ENCODE measurements around the gene RASA2.

Gene RASA2

DNA sequence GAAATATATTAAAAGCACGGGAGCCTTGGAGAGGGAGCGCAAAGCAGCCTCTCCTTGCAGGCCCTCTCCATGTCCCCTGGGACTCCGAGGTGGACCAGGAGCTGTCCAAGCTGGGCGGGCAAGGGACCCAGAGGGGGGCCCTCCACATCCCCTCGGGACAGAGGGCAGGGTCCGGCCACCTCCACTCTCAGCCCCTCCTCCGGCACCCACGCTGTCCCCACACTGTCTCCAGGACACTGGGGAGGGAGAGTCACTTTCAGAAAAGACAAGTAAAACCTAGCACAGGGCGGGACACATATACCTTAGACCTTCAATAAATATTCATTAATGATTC, 173.8 kb downstream of the RASA2 start:
- TF ChIP-seq, protein P1, sequence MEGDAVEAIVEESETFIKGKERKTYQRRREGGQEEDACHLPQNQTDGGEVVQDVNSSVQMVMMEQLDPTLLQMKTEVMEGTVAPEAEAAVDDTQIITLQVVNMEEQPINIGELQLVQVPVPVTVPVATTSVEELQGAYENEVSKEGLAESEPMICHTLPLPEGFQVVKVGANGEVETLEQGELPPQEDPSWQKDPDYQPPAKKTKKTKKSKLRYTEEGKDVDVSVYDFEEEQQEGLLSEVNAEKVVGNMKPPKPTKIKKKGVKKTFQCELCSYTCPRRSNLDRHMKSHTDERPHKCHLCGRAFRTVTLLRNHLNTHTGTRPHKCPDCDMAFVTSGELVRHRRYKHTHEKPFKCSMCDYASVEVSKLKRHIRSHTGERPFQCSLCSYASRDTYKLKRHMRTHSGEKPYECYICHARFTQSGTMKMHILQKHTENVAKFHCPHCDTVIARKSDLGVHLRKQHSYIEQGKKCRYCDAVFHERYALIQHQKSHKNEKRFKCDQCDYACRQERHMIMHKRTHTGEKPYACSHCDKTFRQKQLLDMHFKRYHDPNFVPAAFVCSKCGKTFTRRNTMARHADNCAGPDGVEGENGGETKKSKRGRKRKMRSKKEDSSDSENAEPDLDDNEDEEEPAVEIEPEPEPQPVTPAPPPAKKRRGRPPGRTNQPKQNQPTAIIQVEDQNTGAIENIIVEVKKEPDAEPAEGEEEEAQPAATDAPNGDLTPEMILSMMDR (conservative IDR thresholded peaks at IDR 0.05; ENCODE audit: low read depth): no peak
- CTCF ChIA-PET: interaction anchor here (0.6 kb wide), 2 partner anchors 34 to 103 kb away, joined by 3 to 6 read pairs; no protein-coding TSS in a partner anchor
- POLR2A ChIA-PET (ENCODE audit: low non-redundant PET): no interaction called here
- no peak for DNase-seq (ENCODE audit: low spot score)
- no peak overlapping the region for H3K27ac ChIP-seq

- no peak for DNase-seq (ENCODE audit: low spot score)
- no peak overlapping the region for H3K27ac ChIP-seq
- TF ChIP-seq, protein P1 (conservative IDR thresholded peaks at IDR 0.05; ENCODE audit: low read depth): no peak
- ChIA-PET CTCF (interaction anchor here (0.9 kb wide), 1 partner anchor 18 kb away, joined by 3 read pairs; no protein-coding TSS in a partner anchor), POLR2A (ENCODE audit: low non-redundant PET) (no interaction called here)
These were observed 174.7 kb downstream of the RASA2 start for GRCh38 chr3:141661229-141662196.

- H3K27ac ChIP-seq: no peak overlapping the region
- CTCF ChIA-PET: no interaction called here
- POLR2A ChIA-PET (ENCODE audit: low non-redundant PET): no interaction called here
- no peak for DNase-seq (ENCODE audit: low spot score)
- TF ChIP-seq, protein P1 (conservative IDR thresholded peaks at IDR 0.05; ENCODE audit: low read depth): no peak
These were observed 177.2 kb downstream of the RASA2 start for GRCh38 chr3:141663993-141664392.
